B cell (primary cell): Measurements from ENCODE around the gene GBP5.

Source experiments
- CTCF ChIP-seq: fragments of 200-600 bp; IDR thresholded peaks from one replicate; pipeline ENCODE4 v1.8.0; 2022; ENCODE audit warnings: antibody characterized with exemption, mild to moderate bottlenecking
- EZH2 ChIP-seq: IDR thresholded peaks from 2 replicates; pipeline ENCODE4 v1.6.1; 2012; ENCODE audit warnings: borderline replicate concordance, low read depth, mild to moderate bottlenecking, moderate library complexity, low read length; ENCODE audit not compliant: insufficient read depth, poor library complexity, severe bottlenecking

DNA sequence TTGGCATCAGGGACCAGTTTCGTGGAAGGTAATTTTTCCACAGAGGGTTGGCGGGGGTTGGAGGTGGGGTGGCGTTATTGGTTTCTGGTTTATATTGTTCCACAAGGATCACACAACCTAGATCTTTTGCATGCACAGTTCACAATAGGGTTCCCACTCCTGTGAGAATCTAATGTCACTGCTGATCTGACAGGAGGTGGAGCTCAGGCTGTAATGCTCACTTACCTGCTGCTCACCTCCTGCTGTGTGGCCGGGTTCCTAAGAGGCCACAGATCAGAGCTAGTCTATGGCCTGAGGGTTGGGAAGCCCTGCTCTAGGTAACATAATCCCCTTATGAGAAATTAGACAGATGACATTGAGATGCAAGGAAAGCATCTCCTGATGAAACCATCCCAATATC lies 12.6 kb downstream of the GBP5 start:
- TF ChIP-seq CTCF = no peak
- TF ChIP-seq EZH2 = no peak
